ENCODE measurements around the gene ZNG1A. TPM values are rescaled to one million over a fixed set of nuclear protein-coding genes. Genes with fewer than 3 reads are reported as not detected.
A peak's percentile ranks its signal among the peaks of the same experiment; 100 is the strongest.
"Not testable (repeated sequence)": the region's sequence is repeated elsewhere in the genome, so short reads cannot be mapped to it uniquely, and the experiment has no call there.

ZNG1A gene
- total RNA-seq = 37.1 and 43.4 TPM in 2 replicates
- polyA plus RNA-seq = 69.0 and 87.9 TPM in 2 replicates

DNA sequence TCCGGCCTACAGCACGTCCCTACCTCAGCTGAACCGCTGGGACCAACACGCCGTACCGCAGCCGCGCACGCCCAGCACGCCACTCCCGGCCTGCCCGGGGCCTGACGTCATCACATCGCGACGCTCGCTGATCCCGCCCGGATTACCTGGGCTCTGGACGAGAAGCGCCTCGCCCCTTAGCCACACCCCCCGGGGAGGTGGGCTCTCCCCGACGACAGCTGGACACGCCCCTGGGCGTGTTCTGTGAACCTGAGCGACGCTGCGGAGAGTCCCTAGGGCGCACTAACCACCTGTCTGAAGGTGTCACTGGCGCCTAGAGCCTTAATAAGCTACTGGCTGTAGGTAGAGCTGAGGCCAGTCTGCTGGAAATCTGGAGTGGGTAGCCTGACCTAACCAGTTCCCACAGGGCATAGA is at the start of gene ZNG1A:
TSS of gene ZNG1A (minus strand) at position 87 of the 414 bp plus-strand sequence. CDS start 87 bp downstream, outside the sequence.
- H3K36me3 ChIP-seq; H3K27ac ChIP-seq; H3K27me3 ChIP-seq; H3K4me1 ChIP-seq (ENCODE audit: low read depth); H3K9me3 ChIP-seq (ENCODE audit: low read depth): not testable (repeated sequence)
- DNase-seq (ENCODE audit: low read depth in 1 of 2, low spot score in 1 of 2) = peak; percentile 63 to 65
- H3K4me3 ChIP-seq = peak within 1 kb of the TSS; percentile 26

DNA sequence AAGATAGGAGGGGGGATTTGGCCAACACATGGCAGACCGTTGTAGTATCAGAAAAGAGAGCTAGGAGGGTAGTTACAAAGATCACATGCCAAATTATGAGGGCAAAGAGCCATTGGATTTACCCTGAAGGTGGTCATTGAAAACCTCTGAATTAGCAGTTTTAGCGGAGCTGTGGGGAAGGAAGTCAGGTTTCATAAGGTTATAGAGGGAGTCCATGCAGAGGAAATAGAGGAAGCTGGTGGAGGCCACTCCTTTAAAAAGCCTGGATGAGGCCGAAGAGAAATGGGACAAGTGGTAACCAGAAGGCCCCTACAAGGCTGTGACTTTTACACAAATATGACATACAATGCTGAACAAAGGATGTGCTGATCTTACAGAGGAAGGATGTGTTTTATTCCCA is 49.0 kb upstream of the ZNG1A start:
- H3K27ac ChIP-seq = no peak overlapping the region
- no peaks in the 10 kb centered on the region for H3K4me1 ChIP-seq (ENCODE audit: low read depth)
- no peaks in the 10 kb centered on the region for H3K9me3 ChIP-seq (ENCODE audit: low read depth)
- H3K4me3 ChIP-seq = no peak overlapping the region
- no peak for DNase-seq (ENCODE audit: low read depth in 1 of 2, low spot score in 1 of 2)
- no peaks in the 10 kb centered on the region for H3K27me3 ChIP-seq
- H3K36me3 ChIP-seq = no peaks in the 10 kb centered on the region
- TF ChIP-seq, protein P1, sequence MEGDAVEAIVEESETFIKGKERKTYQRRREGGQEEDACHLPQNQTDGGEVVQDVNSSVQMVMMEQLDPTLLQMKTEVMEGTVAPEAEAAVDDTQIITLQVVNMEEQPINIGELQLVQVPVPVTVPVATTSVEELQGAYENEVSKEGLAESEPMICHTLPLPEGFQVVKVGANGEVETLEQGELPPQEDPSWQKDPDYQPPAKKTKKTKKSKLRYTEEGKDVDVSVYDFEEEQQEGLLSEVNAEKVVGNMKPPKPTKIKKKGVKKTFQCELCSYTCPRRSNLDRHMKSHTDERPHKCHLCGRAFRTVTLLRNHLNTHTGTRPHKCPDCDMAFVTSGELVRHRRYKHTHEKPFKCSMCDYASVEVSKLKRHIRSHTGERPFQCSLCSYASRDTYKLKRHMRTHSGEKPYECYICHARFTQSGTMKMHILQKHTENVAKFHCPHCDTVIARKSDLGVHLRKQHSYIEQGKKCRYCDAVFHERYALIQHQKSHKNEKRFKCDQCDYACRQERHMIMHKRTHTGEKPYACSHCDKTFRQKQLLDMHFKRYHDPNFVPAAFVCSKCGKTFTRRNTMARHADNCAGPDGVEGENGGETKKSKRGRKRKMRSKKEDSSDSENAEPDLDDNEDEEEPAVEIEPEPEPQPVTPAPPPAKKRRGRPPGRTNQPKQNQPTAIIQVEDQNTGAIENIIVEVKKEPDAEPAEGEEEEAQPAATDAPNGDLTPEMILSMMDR (IDR thresholded peaks at IDR 0.05; ENCODE audit: low read depth, low read length) = no peak

DNA sequence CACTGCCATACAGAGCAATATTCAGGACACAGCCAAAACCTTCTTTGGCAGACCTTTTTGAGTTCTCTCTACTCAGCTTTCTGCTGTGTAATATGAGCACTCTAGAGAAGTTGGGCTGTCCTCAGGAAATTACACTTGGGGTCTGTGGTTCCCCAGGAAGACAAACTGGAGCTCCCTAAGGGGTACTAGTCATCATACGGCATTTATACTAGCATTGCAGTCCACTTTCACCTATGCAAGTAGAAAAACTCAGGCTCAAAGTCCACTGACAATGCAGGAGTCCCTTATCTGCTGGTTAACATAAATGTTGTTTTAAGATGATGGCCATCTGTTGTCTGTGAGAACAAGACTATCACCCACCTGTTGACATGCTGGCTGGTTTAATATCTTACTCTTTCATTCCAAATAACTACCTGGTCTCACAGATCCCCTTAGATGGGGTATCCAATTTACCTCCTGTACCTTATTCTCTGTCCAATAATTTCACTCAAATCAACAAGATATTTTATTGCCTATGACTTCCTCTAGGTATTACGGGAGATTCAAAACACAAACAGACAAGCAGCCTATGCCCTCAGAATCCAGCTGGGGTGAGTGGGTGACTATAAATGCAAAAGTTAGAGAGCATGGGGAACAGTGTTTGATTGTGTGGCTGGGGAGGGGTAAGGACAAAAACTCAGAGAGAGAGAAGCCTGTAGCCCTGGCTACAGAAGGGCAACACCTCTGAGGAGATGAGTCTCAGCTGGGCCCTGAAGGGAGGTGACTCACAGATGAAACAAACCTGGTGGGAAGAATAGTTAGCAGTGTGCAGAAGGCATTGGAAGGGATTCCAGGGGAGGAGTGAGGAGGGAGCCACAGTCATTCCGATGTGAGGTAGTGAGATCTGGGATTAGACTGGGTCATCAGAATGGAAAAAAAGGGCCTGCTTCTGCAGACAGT is 46.0 kb upstream of the ZNG1A start:
- H3K27ac ChIP-seq = no peak overlapping the region
- DNase-seq (ENCODE audit: low read depth in 1 of 2, low spot score in 1 of 2) = no peak
- H3K36me3 ChIP-seq = no peaks in the 10 kb centered on the region
- H3K4me1 ChIP-seq (ENCODE audit: low read depth) = no peaks in the 10 kb centered on the region
- H3K9me3 ChIP-seq (ENCODE audit: low read depth) = no peaks in the 10 kb centered on the region
- H3K4me3 ChIP-seq = no peak overlapping the region
- TF ChIP-seq, protein P1 (IDR thresholded peaks at IDR 0.05; ENCODE audit: low read depth, low read length) = no peak
- no peaks in the 10 kb centered on the region for H3K27me3 ChIP-seq

DNA sequence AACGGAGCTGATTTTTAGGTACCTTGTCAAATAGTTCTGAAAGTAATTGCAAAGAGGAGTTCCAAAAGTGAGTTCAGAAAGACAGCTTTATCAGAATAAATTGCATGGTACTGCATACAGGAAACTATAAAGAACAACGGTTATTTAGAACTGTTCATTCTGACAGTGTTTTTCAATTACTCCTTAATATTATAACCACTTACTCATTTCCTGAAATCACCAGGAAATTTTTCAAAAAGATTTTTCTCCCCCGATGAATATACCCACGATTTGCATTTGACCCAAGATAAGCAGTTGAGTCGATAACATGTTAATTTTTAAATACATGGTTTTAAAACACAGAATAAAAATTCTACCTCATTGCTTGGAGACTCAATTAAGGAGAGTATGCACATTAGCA is 45.2 kb upstream of the ZNG1A start:
- Histone ChIP-seq H3K36me3 (no peaks in the 10 kb centered on the region), H3K27me3 (no peaks in the 10 kb centered on the region), H3K4me3 (no peak overlapping the region), H3K27ac (no peak overlapping the region), H3K9me3 (ENCODE audit: low read depth) (no peaks in the 10 kb centered on the region), H3K4me1 (ENCODE audit: low read depth) (no peaks in the 10 kb centered on the region)
- DNase-seq (ENCODE audit: low read depth in 1 of 2, low spot score in 1 of 2) = no peak
- TF ChIP-seq, protein P1 (IDR thresholded peaks at IDR 0.05; ENCODE audit: low read depth, low read length) = no peak

DNA sequence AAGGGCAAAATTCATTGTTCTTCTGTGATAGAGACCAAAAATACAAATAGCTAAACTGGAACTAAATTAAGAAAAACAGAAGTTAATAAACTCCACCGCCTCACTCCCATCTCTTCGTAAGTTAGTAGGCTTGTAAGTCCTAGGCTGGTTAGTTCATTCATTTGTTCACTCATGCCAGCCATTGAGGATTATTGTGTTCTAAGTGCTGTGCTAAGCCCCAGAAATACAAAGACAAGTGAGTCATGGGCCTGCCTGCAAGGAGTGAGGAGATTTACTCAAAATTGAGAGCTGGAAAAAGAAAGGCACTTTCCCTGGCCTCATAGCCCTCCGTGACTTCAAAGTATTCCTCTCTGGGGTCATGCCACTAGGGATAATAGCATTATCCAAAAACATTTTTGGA is 44.3 kb upstream of the ZNG1A start:
- no peak overlapping the region for H3K27ac ChIP-seq

More for the DNA sequence above, 44.3 kb upstream of the ZNG1A start:
- Histone ChIP-seq H3K36me3 (no peaks in the 10 kb centered on the region), H3K4me3 (no peak overlapping the region), H3K27me3 (peaks cover 2% of the 10 kb centered on the region), H3K9me3 (ENCODE audit: low read depth) (no peaks in the 10 kb centered on the region), H3K4me1 (ENCODE audit: low read depth) (no peaks in the 10 kb centered on the region)
- DNase-seq (ENCODE audit: low read depth in 1 of 2, low spot score in 1 of 2) = no peak
- TF ChIP-seq, protein P1 (IDR thresholded peaks at IDR 0.05; ENCODE audit: low read depth, low read length) = no peak

All from cardiac muscle cell (in vitro differentiated cells and primary cell).